GM21526 (cell line): ENCODE results near the gene SP1.
"Not testable (repeated sequence)": the region's sequence is repeated elsewhere in the genome, so short reads cannot be mapped to it uniquely, and the experiment has no call there.

ENCODE experiments used
- ATAC-seq: cut with Tn5 transposase; IDR thresholded peaks from one replicate; pipeline ENCODE4 v1.9.1; 2021; ENCODE audit warnings: moderate library complexity; ENCODE audit not compliant: unreplicated experiment, low FRiP score

Gene SP1

GRCh38 chr12:53380104-53380793 lies at the start of gene SP1:
TSS of gene SP1 (plus strand) at chr12:53380176. CDS start at chr12:53380292, 116 bp downstream.
- ATAC-seq, result peak; percentile 43

DNA sequence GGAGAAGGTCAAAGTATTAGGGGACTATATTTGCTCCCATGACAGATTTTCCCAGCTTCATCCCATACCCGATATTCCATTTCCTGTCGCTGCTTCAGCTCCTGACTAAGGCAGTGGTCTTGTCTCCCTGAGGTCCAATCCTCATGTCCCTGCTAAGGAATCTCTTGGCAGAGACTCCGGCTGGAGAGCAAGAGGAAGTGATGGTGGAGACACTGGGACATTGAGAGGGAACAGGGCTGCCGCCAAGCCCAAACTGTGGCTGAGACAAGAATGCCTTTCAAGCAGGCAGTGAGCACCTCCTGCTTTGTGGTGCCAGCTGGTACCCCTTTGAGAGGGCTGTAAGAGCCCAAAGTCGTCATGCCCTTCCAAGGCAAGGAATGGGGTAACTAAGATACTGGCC lies 49.3 kb upstream of the SP1 start:
- no peak for ATAC-seq

DNA sequence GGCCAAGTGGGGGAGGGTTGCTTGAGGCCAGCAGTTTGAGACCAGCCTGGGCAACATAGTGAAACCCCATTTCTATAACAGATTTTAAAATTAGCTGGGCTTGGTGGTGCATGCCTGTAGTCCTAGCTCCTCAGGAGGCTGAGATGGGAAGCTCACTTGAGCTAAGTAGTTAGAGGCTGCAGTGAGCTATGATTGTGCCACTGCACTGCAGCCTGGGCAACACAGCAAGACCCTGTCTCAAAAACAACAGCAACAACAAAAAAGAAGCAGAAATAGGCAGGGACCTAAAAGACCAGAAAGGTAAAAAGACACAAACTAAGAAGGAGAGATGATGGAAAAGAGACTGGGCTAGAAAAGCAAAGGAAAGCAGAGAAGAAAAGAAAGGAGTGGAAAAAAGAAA lies 47.6 kb upstream of the SP1 start:
- ATAC-seq, result not testable (repeated sequence)

DNA sequence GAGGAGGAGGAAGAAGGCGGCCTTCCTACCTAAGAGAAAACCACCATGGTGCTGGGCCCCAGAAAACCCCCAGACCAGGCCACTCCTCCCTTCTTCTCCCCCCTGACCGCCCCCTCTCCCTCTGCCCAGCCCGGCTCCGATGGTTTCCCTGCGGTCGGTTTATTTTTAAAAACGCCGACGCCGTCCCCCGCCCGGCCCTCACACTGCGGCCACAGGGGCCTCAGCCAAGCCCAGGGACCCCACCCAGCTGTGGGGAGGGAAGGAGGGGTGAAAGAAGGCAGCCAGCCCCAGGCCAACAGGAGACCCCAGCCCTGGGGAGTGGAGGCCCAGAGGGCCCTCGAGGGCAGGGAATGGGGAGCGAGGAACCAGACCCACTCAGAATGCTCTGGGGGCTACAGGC lies 47.2 kb upstream of the SP1 start:
- no peak for ATAC-seq

GRCh38 chr12:53333289-53333688 lies 46.7 kb upstream of the SP1 start:
- no peak for ATAC-seq

DNA sequence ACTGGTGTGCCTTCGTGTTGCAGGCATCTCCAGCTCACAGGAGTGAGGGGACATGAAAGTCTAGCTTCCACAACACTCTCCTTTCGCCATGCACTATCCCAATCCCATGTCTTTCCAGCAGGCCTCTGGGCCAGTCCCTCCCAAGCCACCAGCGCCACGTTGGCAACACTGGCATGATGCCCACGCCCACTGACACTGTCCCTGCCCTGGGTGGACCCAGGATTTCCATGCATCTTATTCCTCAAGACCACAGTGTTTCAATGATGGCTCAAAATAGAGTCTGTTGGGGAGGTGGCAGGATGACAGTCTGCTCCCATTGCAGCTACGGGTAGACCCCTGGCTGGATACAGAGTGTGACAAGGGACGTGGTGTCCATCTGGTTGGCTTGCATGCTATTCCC lies 46.1 kb upstream of the SP1 start:
- ATAC-seq, result no peak

GRCh38 chr12:53334822-53335221 lies 45.2 kb upstream of the SP1 start:
- no peak for ATAC-seq

DNA sequence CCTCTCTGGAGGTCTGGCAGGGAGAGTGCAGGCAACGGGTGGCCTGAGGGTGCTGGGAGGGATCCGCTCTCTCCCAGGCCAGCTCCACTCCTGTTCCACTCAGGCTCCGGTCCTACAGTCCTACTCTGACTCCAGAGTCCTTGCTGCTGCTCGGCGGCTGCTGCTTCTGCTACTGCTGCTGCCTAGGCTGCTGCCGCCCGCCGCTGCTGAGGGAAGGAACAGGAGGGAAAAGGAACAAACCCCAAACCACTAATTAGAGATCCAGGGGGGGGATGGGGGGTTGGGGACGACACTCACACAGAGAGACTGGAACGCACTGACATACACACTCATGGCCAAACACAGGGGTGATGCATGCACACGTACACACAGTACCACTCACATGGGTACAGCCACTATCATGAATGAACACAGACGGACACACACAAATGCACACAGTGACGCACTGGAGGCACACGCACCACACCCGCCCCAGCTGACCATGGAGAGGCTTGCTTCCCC lies 43.7 kb upstream of the SP1 start, which contains the start of gene SP7:
Gene SP7 (minus strand): TSS at position 174 of the 501 bp plus-strand sequence. CDS start 708 bp downstream, outside the sequence.
- no peak for ATAC-seq

GRCh38 chr12:53338017-53338416 lies 42.0 kb upstream of the SP1 start:
- ATAC-seq, result no peak

- ATAC-seq, result no peak
Measured at GRCh38 chr12:53338916-53339315, 41.1 kb upstream of the SP1 start.

DNA sequence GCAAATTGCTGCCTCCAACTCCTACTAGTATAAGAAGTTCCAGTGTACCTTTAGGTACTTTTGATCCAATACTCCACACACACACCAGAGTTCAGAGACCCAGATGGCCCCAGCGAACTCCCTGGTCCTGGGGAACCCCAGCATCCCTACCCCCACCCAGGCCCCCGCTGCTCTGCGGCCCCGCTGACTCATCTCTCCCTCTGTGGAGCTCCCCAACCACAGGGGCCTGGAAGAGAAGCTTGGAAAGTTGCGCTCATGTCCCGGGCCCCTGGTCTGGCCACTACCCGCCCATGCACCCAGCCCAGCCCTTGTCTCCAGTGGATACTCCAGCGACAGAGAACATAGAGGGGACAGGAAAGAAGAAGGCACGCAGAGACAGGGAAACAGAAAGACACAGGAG lies 39.6 kb upstream of the SP1 start:
- no peak for ATAC-seq

DNA sequence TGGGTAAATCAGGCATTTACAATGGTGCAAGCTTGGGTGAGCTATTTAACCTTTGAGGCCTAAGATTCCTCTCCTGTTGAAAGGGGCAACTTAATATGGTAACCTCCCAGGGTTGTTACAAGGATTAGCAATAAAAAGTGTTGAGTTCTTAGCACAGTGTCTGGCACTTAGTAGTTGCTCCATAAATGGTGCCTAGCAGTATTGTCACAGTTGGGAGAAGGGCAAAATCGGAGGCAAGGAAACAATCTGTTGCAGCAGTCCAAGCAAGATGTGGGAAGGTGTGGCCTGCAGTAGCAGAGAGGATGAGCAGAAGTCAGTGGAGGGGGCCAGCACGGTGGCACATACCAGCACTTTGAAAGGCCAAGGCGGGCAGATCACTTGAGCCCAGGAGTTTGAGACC lies 36.5 kb upstream of the SP1 start:
- ATAC-seq, result no peak

GRCh38 chr12:53343969-53344368 lies 36.0 kb upstream of the SP1 start:
- ATAC-seq, result no peak

DNA sequence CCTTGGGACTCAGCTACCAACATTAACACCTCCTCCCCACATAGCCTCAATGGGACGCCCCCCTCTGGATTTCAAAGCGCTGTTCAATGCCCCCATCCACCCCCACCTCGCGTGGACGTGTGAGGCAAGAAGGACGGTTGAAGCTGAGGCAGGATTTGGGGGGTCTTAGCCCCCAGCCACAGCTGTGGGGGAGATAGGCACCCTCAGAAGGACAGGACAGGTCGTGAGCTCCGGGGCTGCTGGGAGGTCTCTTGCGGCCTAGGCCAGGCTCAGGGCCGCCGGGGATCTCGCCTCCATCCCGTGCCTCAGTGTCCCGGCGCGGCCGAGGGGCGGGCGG lies 35.5 kb upstream of the SP1 start:
- ATAC-seq, result no peak

DNA sequence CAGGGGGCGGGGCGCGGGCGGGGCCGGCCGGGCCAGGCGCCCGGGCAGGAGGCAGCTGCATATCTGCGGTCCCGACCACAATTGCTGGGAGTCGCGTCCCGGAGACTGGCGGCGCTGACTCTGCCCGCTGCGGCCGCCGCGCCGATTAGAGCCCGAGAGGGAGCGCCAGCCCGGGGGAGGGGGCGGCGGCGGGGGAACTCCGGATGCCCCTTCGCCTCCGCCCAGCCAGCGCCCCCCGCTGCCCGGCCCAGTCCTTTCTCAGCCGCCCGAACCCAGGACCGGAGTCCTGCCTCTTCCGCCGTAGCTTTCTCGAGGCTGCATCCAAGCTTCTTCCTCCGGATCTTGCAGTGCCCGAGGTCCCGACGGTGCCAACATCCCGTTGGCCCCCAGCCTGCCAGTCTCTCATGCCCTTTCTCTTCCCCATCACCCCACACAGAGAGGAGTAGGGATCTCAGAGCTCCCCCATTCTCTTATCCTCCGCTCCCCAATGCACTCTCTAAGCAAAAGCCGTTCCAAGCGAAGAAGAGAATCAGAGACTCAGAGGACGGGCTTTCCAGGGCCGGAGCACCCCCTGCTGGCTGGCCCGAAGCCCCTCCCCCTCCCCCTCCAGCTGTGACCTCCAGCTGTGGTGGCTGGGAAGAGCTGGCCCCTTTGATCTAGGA lies 35.0 kb upstream of the SP1 start:
- ATAC-seq, result no peak

GRCh38 chr12:53345486-53346188 lies 34.3 kb upstream of the SP1 start:
- no peak for ATAC-seq

DNA sequence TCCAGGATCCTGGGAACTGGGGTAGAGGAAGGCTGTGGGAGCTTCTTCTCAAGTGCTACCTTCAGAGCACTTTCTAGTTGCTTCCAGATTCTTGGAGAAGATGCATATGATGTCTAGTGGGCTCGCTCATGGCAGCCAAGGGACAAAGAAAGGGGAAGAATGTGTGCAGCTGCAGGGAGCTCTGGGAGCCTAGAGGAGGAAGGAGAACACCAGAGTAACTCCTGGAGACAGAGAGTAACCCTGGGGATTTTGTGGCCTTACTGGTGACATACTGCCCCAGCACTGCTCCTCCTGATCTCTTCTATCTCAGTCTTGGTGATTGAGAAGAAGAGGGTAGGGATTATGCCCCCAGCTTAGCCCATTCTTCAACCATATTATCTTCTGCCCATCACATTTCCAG lies 33.5 kb upstream of the SP1 start:
- ATAC-seq, result no peak

GRCh38 chr12:53347905-53348304 lies 32.1 kb upstream of the SP1 start:
- ATAC-seq, result no peak

- peak; percentile 91 for ATAC-seq
Measured at GRCh38 chr12:53352331-53353256, 27.4 kb upstream of the SP1 start.

GRCh38 chr12:53353257-53353655 lies 26.7 kb upstream of the SP1 start:
- no peak for ATAC-seq

- no peak for ATAC-seq
Measured at GRCh38 chr12:53355121-53355520, 24.9 kb upstream of the SP1 start.
